Erythroblast (primary cell): ENCODE results near the gene CCDC91.

ENCODE experiments used
- GATA1 ChIP-seq: IDR thresholded peaks from 2 replicates; pipeline ENCODE4 v1.6.1; 2011; ENCODE audit warnings: low read depth, mild to moderate bottlenecking, control low read depth, low read length, moderate library complexity
- POLR2A ChIP-seq: IDR thresholded peaks from 2 replicates; pipeline ENCODE4 v1.6.1; 2011; ENCODE audit warnings: mild to moderate bottlenecking, low read length

- no peak for TF ChIP-seq POLR2A
- no peak for TF ChIP-seq GATA1
These were observed 22.2 kb upstream of the CCDC91 start for GRCh38 chr12:28167981-28168485.
